ENCODE measurements around the gene GRHL3. TPM values are rescaled to one million over a fixed set of nuclear protein-coding genes. Genes with fewer than 3 reads are reported as not detected.

GRHL3 gene
- total RNA-seq, 1 experiment from 2014 or later = 8.9 TPM

GRCh38 chr1:24276791-24277190, 42.4 kb upstream of the GRHL3 start:
- Mint-ChIP-seq H3K27ac (ENCODE audit: low read depth, unreplicated experiment) (no peak overlapping the region), H3K9me3 (ENCODE audit: unreplicated experiment) (peaks cover 10% of the 10 kb centered on the region), H3K36me3 (ENCODE audit: insufficient read depth, unreplicated experiment) (no peaks in the 10 kb centered on the region), H3K4me3 (ENCODE audit: unreplicated experiment) (no peak overlapping the region), H3K27me3 (ENCODE audit: insufficient read depth, unreplicated experiment) (no peaks in the 10 kb centered on the region), H3K4me1 (ENCODE audit: insufficient read depth, unreplicated experiment) (peaks cover 15% of the 10 kb centered on the region)
- ChIA-PET CTCF (interaction anchor here (0.5 to 2.1 kb wide), 2 partner anchors 75 to 106 kb away, joined by 3 to 5 read pairs; no protein-coding TSS in a partner anchor), POLR2A (interaction anchor here (1.2 kb wide), 1 partner anchor 42 kb away, joined by 3 read pairs; no protein-coding TSS in a partner anchor)
- DNase-seq (ENCODE audit: unreplicated experiment) = no peak
- TF ChIP-seq CTCF (IDR thresholded peaks at IDR 0.05; ENCODE audit: unreplicated experiment) = no peak
- no TSS peak for BruUV-seq (replicated peaks)
- intact Hi-C loops (cut with micrococcal nuclease) = no loop called here

GRCh38 chr1:24277420-24278169, 41.6 kb upstream of the GRHL3 start:
- Mint-ChIP-seq H3K4me1 (ENCODE audit: insufficient read depth, unreplicated experiment) (peaks cover 15% of the 10 kb centered on the region), H3K4me3 (ENCODE audit: unreplicated experiment) (no peak overlapping the region), H3K27ac (ENCODE audit: low read depth, unreplicated experiment) (no peak overlapping the region), H3K27me3 (ENCODE audit: insufficient read depth, unreplicated experiment) (no peaks in the 10 kb centered on the region), H3K9me3 (ENCODE audit: unreplicated experiment) (peaks cover 7% of the 10 kb centered on the region), H3K36me3 (ENCODE audit: insufficient read depth, unreplicated experiment) (no peaks in the 10 kb centered on the region)
- intact Hi-C loops (cut with micrococcal nuclease) = no loop called here
- no TSS peak for BruUV-seq (replicated peaks)
- ChIA-PET POLR2A (interaction anchor here (0.8 to 1.9 kb wide), 2 partner anchors 12 to 20 kb away, joined by 3 to 4 read pairs; no protein-coding TSS in a partner anchor), CTCF (interaction anchor here (0.7 to 2.1 kb wide), 4 partner anchors 76 to 160 kb away, joined by 3 to 5 read pairs (median 4); partner anchors contain the start of gene NIPAL3)
- DNase-seq (ENCODE audit: unreplicated experiment) = no peak
- no peak for TF ChIP-seq CTCF (IDR thresholded peaks at IDR 0.05; ENCODE audit: unreplicated experiment)

GRCh38 chr1:24278726-24279125, 40.4 kb upstream of the GRHL3 start:
- H3K9me3 Mint-ChIP-seq (ENCODE audit: unreplicated experiment) = no peaks in the 10 kb centered on the region
- no peak for DNase-seq (ENCODE audit: unreplicated experiment)
- no peak for TF ChIP-seq CTCF (IDR thresholded peaks at IDR 0.05; ENCODE audit: unreplicated experiment)
- BruUV-seq (replicated peaks) = no TSS peak
- H3K4me1 Mint-ChIP-seq (ENCODE audit: insufficient read depth, unreplicated experiment) = peaks cover 22% of the 10 kb centered on the region
- intact Hi-C loops (cut with micrococcal nuclease) = no loop called here
- no peak overlapping the region for H3K27ac Mint-ChIP-seq (ENCODE audit: low read depth, unreplicated experiment)
- ChIA-PET CTCF (interaction anchor here (0.7 to 1.5 kb wide), 4 partner anchors 24 to 128 kb away, joined by 3 to 5 read pairs (median 4); no protein-coding TSS in a partner anchor), POLR2A (interaction anchor here (1.0 to 1.9 kb wide), 3 partner anchors 11 to 39 kb away, joined by 3 to 4 read pairs (median 3); no protein-coding TSS in a partner anchor)
- H3K27me3 Mint-ChIP-seq (ENCODE audit: insufficient read depth, unreplicated experiment) = no peaks in the 10 kb centered on the region
- no peaks in the 10 kb centered on the region for H3K36me3 Mint-ChIP-seq (ENCODE audit: insufficient read depth, unreplicated experiment)
- H3K4me3 Mint-ChIP-seq (ENCODE audit: unreplicated experiment) = no peak overlapping the region

- DNase-seq (ENCODE audit: unreplicated experiment) = no peak
- ChIA-PET CTCF (interaction anchor here (1.0 to 1.5 kb wide), 2 partner anchors 78 to 111 kb away, joined by 3 to 5 read pairs; no protein-coding TSS in a partner anchor), POLR2A (interaction anchor here (1.1 kb wide), 1 partner anchor 18 kb away, joined by 3 read pairs; no protein-coding TSS in a partner anchor)
- Mint-ChIP-seq H3K27ac (ENCODE audit: low read depth, unreplicated experiment) (no peak overlapping the region), H3K4me3 (ENCODE audit: unreplicated experiment) (no peak overlapping the region), H3K4me1 (ENCODE audit: insufficient read depth, unreplicated experiment) (peaks cover 32% of the 10 kb centered on the region), H3K9me3 (ENCODE audit: unreplicated experiment) (no peaks in the 10 kb centered on the region), H3K36me3 (ENCODE audit: insufficient read depth, unreplicated experiment) (no peaks in the 10 kb centered on the region), H3K27me3 (ENCODE audit: insufficient read depth, unreplicated experiment) (no peaks in the 10 kb centered on the region)
- intact Hi-C loops (cut with micrococcal nuclease) = loop anchor here (5.0 kb wide), 1 partner anchor 38 kb away; the partner anchor contains the start of gene GRHL3
- BruUV-seq (replicated peaks) = no TSS peak
- no peak for TF ChIP-seq CTCF (IDR thresholded peaks at IDR 0.05; ENCODE audit: unreplicated experiment)
Observed at GRCh38 chr1:24279590-24280232, 39.4 kb upstream of the GRHL3 start.
